Stomach (tissue), 4 donors: Measurements from ENCODE around the gene SMYD3.

Experiments
- POLR2A ChIP-seq, 4 donors: fragments of 450-650 bp; IDR thresholded peaks; one replicate each; pipeline ENCODE4 v1.6.1; 2016; ENCODE audit warnings: antibody characterized with exemption in 4 of 4, control low read depth in 2 of 4, mild to moderate bottlenecking in 1 of 4, moderate library complexity in 1 of 4
- TF ChIP-seq, protein P1 (sequence below), 7 experiments: fragments of 450-650 bp in 4 of 7; fragments of 200-600 bp in 3 of 7; sonication (generic) in 3 of 7; IDR thresholded peaks; one replicate each; pipeline ENCODE4 v1.5.1; 2016 to 2019; ENCODE audit warnings: antibody characterized with exemption in 7 of 7, control low read depth in 2 of 7, mild to moderate bottlenecking in 1 of 7

DNA sequence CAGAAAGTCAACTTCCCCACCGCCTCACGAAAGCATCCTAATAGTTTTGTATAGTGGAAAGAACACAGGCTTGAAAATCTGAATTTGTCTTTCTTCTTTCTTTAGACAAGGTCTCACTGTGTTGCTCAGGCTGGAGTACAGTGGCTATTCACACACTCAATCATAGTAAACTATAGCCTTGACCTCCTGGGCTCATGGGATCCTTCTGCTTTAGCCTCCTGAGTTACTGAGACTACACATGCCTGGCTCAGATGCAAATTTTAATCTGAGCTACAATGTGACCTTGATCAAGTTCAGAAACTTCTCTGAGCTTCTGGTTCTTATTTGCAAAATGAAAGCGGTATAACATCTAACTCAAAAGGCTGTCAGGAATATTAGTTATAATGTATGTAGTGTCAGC lies 362.1 kb downstream of the SMYD3 start:
- TF ChIP-seq, protein P1, sequence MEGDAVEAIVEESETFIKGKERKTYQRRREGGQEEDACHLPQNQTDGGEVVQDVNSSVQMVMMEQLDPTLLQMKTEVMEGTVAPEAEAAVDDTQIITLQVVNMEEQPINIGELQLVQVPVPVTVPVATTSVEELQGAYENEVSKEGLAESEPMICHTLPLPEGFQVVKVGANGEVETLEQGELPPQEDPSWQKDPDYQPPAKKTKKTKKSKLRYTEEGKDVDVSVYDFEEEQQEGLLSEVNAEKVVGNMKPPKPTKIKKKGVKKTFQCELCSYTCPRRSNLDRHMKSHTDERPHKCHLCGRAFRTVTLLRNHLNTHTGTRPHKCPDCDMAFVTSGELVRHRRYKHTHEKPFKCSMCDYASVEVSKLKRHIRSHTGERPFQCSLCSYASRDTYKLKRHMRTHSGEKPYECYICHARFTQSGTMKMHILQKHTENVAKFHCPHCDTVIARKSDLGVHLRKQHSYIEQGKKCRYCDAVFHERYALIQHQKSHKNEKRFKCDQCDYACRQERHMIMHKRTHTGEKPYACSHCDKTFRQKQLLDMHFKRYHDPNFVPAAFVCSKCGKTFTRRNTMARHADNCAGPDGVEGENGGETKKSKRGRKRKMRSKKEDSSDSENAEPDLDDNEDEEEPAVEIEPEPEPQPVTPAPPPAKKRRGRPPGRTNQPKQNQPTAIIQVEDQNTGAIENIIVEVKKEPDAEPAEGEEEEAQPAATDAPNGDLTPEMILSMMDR (IDR thresholded peaks at IDR 0.05), result no peak
- TF ChIP-seq POLR2A (IDR thresholded peaks at IDR 0.05), result no peak
